ENCODE results near the gene LBHD2. TPM values are rescaled to one million over a fixed set of nuclear protein-coding genes. Genes with fewer than 3 reads are reported as not detected.

The LBHD2 gene
- polyA plus RNA-seq, 1 donor from 2014 or later, result not detected

GRCh38 chr14:103061482-103061976 lies 22.5 kb upstream of the LBHD2 start:
- Mint-ChIP-seq H3K36me3 (no peaks in the 10 kb centered on the region), H3K27ac (peak overlapping the region in 1 of 3 donors; percentile 42), H3K27me3 (no peaks in the 10 kb centered on the region), H3K9me3 (no peaks in the 10 kb centered on the region), H3K4me3 (peak overlapping the region in 1 of 4 donors; percentile 11), H3K4me1 (peaks cover 2 to 9% (median 4%) of the 10 kb centered on the region in 3 donors)

GRCh38 chr14:103064436-103064835 lies 19.6 kb upstream of the LBHD2 start:
- Mint-ChIP-seq H3K36me3 (no peaks in the 10 kb centered on the region), H3K27me3 (no peaks in the 10 kb centered on the region), H3K4me3 (no peak overlapping the region), H3K4me1 (peaks cover 0 to 4% (median 3%) of the 10 kb centered on the region in 3 donors), H3K27ac (no peak overlapping the region), H3K9me3 (no peaks in the 10 kb centered on the region)

GRCh38 chr14:103064978-103065377 lies 19.0 kb upstream of the LBHD2 start:
- Mint-ChIP-seq H3K4me3 (no peak overlapping the region), H3K27me3 (peaks cover 2% of the 10 kb centered on the region), H3K27ac (no peak overlapping the region), H3K36me3 (peaks cover 3% of the 10 kb centered on the region), H3K4me1 (peaks cover 0 to 3% (median 3%) of the 10 kb centered on the region in 3 donors), H3K9me3 (no peaks in the 10 kb centered on the region)

- no peak overlapping the region for H3K27ac Mint-ChIP-seq
- H3K36me3 Mint-ChIP-seq, result peaks cover 3% of the 10 kb centered on the region
- H3K4me3 Mint-ChIP-seq, result no peak overlapping the region
- H3K27me3 Mint-ChIP-seq, result peaks cover 2% of the 10 kb centered on the region
- H3K9me3 Mint-ChIP-seq, result no peaks in the 10 kb centered on the region
- H3K4me1 Mint-ChIP-seq, result peaks cover 0 to 3% (median 0%) of the 10 kb centered on the region in 3 donors
These were observed 18.1 kb upstream of the LBHD2 start for GRCh38 chr14:103065861-103066260.

GRCh38 chr14:103066399-103066798 lies 17.6 kb upstream of the LBHD2 start:
- Mint-ChIP-seq H3K4me3 (no peak overlapping the region), H3K27ac (no peak overlapping the region), H3K36me3 (peaks cover 3% of the 10 kb centered on the region)

GRCh38 chr14:103067231-103067954 lies 16.6 kb upstream of the LBHD2 start:
- peak overlapping the region in 1 of 3 donors; percentile 67 for H3K27ac Mint-ChIP-seq
- H3K4me1 Mint-ChIP-seq, result peaks cover 0 to 3% (median 0%) of the 10 kb centered on the region in 3 donors
- no peak overlapping the region for H3K4me3 Mint-ChIP-seq

More at GRCh38 chr14:103066399-103066798, 17.6 kb upstream of the LBHD2 start:
- Mint-ChIP-seq H3K27me3 (peaks cover 2% of the 10 kb centered on the region), H3K9me3 (no peaks in the 10 kb centered on the region), H3K4me1 (peaks cover 0 to 3% (median 0%) of the 10 kb centered on the region in 3 donors)

GRCh38 chr14:103068351-103069073 lies 15.5 kb upstream of the LBHD2 start:
- peaks cover 2% of the 10 kb centered on the region for H3K27me3 Mint-ChIP-seq
- H3K4me1 Mint-ChIP-seq, result peaks cover 0 to 3% (median 0%) of the 10 kb centered on the region in 3 donors
- peak overlapping the region in 1 of 4 donors; percentile 35 for H3K4me3 Mint-ChIP-seq
- H3K9me3 Mint-ChIP-seq, result no peaks in the 10 kb centered on the region
- no peak overlapping the region for H3K27ac Mint-ChIP-seq
- peaks cover 3% of the 10 kb centered on the region for H3K36me3 Mint-ChIP-seq

More at GRCh38 chr14:103067231-103067954, 16.6 kb upstream of the LBHD2 start:
- peaks cover 3% of the 10 kb centered on the region for H3K36me3 Mint-ChIP-seq
- peaks cover 2% of the 10 kb centered on the region for H3K27me3 Mint-ChIP-seq
- no peaks in the 10 kb centered on the region for H3K9me3 Mint-ChIP-seq

GRCh38 chr14:103070263-103070885 lies 13.6 kb upstream of the LBHD2 start:
- H3K27me3 Mint-ChIP-seq, result peaks cover 2% of the 10 kb centered on the region
- no peaks in the 10 kb centered on the region for H3K9me3 Mint-ChIP-seq
- peaks cover 3% of the 10 kb centered on the region for H3K36me3 Mint-ChIP-seq
- H3K4me3 Mint-ChIP-seq, result no peak overlapping the region
- no peak overlapping the region for H3K27ac Mint-ChIP-seq
- peaks cover 0 to 4% (median 3%) of the 10 kb centered on the region in 3 donors for H3K4me1 Mint-ChIP-seq

GRCh38 chr14:103070971-103071542 lies 13.0 kb upstream of the LBHD2 start:
- no peaks in the 10 kb centered on the region for H3K9me3 Mint-ChIP-seq
- peaks cover 3% of the 10 kb centered on the region for H3K36me3 Mint-ChIP-seq

GRCh38 chr14:103071544-103072251 lies 12.3 kb upstream of the LBHD2 start:
- no peak overlapping the region for H3K27ac Mint-ChIP-seq
- H3K4me1 Mint-ChIP-seq, result peaks cover 0 to 4% (median 3%) of the 10 kb centered on the region in 3 donors
- H3K36me3 Mint-ChIP-seq, result peaks cover 3% of the 10 kb centered on the region
- H3K27me3 Mint-ChIP-seq, result peaks cover 2% of the 10 kb centered on the region
- H3K9me3 Mint-ChIP-seq, result no peaks in the 10 kb centered on the region
- no peak overlapping the region for H3K4me3 Mint-ChIP-seq

More at GRCh38 chr14:103070971-103071542, 13.0 kb upstream of the LBHD2 start:
- Mint-ChIP-seq H3K27me3 (peaks cover 2% of the 10 kb centered on the region), H3K4me3 (no peak overlapping the region), H3K27ac (no peak overlapping the region), H3K4me1 (peaks cover 0 to 4% (median 3%) of the 10 kb centered on the region in 3 donors)

GRCh38 chr14:103072595-103073366 lies 11.2 kb upstream of the LBHD2 start:
- Mint-ChIP-seq H3K4me3 (peak overlapping the region in 1 of 4 donors; percentile 58), H3K9me3 (no peaks in the 10 kb centered on the region), H3K4me1 (peaks cover 0 to 4% (median 0%) of the 10 kb centered on the region in 3 donors), H3K36me3 (peaks cover 3% of the 10 kb centered on the region), H3K27me3 (peaks cover 2% of the 10 kb centered on the region), H3K27ac (no peak overlapping the region)

GRCh38 chr14:103073367-103073875 lies 10.6 kb upstream of the LBHD2 start:
- Mint-ChIP-seq H3K9me3 (no peaks in the 10 kb centered on the region), H3K4me3 (peak overlapping the region in 1 of 4 donors; percentile 32), H3K36me3 (peaks cover 3% of the 10 kb centered on the region), H3K27ac (no peak overlapping the region), H3K27me3 (peaks cover 2% of the 10 kb centered on the region), H3K4me1 (peaks cover 0 to 4% (median 0%) of the 10 kb centered on the region in 3 donors)
